ENCODE data around the gene OR6J1.
"Not testable (repeated sequence)": the region's sequence is repeated elsewhere in the genome, so short reads cannot be mapped to it uniquely, and the experiment has no call there.

OR6J1 gene

DNA sequence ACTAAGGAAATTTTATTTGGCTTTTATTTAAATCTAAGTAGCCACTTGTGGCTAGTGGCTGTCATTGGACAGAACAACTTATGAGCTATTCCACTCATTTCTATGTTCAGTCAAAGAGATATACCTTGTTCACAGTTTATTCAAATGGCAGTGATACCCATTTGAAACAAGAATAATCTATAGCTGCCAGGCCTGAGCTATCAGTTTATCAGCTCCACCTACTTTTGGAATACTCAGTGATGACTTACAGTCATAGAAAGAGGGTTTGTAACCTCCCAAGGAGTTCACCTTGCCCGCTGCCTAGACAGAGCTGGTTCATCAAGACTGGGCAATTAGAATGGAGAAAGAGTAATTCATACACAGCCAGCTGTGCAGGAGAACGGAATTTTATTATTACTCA is 50.6 kb downstream of the OR6J1 start:
- H3K9me3 ChIP-seq: no peaks in the 10 kb centered on the region
- in situ Hi-C loops (cut with MboI; ENCODE audit: low sequenced_read_pairs): no loop called here
- DNase-seq (ENCODE audit: low spot score in 2 of 2): no peak
- peaks cover 7% of the 10 kb centered on the region; the same call in 1 of the 2 replicates for H3K4me1 ChIP-seq
- peaks cover 27% of the 10 kb centered on the region for H3K27me3 ChIP-seq (ENCODE audit: low read depth)
- H3K4me3 ChIP-seq: no peak overlapping the region
- no peaks in the 10 kb centered on the region for H3K36me3 ChIP-seq (replicated peaks)

DNA sequence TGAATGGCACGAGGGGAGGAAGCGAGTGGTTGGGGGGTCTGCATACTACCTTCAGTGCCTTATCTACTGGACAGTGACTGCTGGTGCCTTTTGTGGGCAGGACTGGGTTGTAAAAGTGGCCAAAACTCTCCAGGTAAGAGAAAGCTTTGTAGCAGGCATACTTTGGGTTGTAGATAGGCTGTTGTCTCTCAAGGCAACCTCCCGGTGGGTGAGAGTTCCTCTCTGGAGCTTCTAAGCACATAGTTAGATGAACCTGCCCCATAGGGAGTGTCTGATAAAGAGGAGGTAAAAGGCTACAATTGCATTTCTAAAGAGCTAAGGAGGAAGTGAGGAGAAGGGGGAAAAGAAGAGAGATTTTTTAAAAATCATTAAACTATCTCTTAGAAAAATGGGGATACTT is 51.0 kb downstream of the OR6J1 start:
- Histone ChIP-seq H3K36me3 (replicated peaks) (no peaks in the 10 kb centered on the region), H3K4me1 (peaks cover 7% of the 10 kb centered on the region; the same call in 1 of the 2 replicates), H3K27me3 (ENCODE audit: low read depth) (peaks cover 27% of the 10 kb centered on the region), H3K9me3 (no peaks in the 10 kb centered on the region), H3K4me3 (no peak overlapping the region)
- DNase-seq (ENCODE audit: low spot score in 2 of 2): no peak
- in situ Hi-C loops (cut with MboI; ENCODE audit: low sequenced_read_pairs): no loop called here

DNA sequence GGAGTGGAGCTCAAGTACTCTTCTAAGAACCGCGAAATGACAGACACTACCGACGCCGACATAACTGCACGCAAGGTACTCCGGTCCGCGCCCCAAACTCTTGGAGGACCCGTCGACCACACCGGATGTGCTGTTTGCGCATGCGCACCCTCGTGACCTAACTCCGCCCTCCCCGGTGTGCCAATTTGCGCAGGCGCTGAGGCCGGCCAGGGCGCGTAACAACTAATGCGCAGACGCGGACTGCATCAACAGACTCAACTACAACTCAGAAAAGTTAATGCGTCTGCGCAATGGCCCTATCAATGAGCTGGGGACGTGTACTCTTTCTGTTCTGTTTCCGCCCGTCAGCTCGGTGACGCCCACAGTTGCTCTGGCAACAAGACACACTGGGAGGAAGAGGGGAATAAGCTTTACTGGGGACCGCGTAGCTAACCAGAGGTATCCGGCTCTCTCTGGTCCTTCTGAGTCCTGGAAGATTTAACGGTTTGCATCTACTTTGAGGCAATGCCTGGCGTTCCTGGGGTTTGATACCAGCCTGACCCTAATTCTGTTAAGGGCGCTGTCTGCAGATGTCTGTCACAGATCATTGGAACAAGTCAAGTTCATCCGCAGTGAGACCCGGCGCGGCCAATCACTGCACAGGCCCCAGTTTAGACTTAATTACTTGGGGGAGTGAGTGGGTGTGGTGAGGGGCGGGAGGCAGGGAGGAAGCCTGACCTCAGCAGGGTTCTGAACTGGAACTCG is 54.9 kb downstream of the OR6J1 start, which contains the start of gene DAD1:
Gene DAD1 (minus strand): TSS at position 129 of the 744 bp plus-strand sequence. CDS start 67 bp downstream, at position 62.
- in situ Hi-C loops (cut with MboI; ENCODE audit: low sequenced_read_pairs): no loop called here
- H3K4me1 ChIP-seq: peaks cover 15% of the 10 kb centered on the region
- peak within 1 kb of the TSS; percentile 79 for H3K4me3 ChIP-seq
- peak; percentile 97 to 99 for DNase-seq (ENCODE audit: low spot score in 2 of 2)
- no peaks in the 10 kb centered on the region for H3K9me3 ChIP-seq
- H3K36me3 ChIP-seq (replicated peaks): no peaks in the 10 kb centered on the region
- H3K27me3 ChIP-seq (ENCODE audit: low read depth): peaks cover 23% of the 10 kb centered on the region

- Histone ChIP-seq H3K36me3 (replicated peaks) (no peaks in the 10 kb centered on the region; the same call in 1 of the 2 replicates), H3K4me1 (peaks cover 15% of the 10 kb centered on the region), H3K9me3 (no peaks in the 10 kb centered on the region), H3K27me3 (ENCODE audit: low read depth) (peaks cover 17% of the 10 kb centered on the region), H3K4me3 (peak overlapping the region; percentile 79)
- in situ Hi-C loops (cut with MboI; ENCODE audit: low sequenced_read_pairs): no loop called here
- no peak for DNase-seq (ENCODE audit: low spot score in 2 of 2)
Observed at GRCh38 chr14:22588526-22589095, 55.5 kb downstream of the OR6J1 start.

- in situ Hi-C loops (cut with MboI; ENCODE audit: low sequenced_read_pairs): not testable (repeated sequence)
Observed at GRCh38 chr14:22587677-22588422, 56.3 kb downstream of the OR6J1 start.

DNA sequence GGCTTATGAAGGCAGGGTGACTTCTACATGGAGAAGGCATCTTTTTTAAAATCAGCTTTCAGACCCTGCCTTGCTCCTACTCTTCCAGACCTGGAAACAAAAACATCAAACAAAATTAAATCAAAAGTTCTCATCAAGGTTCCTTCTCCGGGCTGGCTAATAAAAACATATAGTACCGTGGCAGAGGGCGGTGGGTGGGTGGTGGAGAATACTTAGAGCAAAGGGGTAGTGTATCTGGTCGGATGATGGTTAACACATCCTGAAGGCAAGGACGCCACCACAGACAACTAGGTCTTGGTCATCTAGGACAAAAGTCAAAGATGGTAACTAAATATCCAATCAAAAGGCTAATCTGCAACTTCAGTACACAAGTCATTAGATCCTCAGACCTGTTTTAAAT is 56.9 kb downstream of the OR6J1 start:
- Histone ChIP-seq H3K4me1 (peaks cover 15% of the 10 kb centered on the region), H3K27me3 (ENCODE audit: low read depth) (peaks cover 4% of the 10 kb centered on the region), H3K36me3 (replicated peaks) (no peaks in the 10 kb centered on the region; the same call in 1 of the 2 replicates), H3K4me3 (no peak overlapping the region), H3K9me3 (no peaks in the 10 kb centered on the region)
- in situ Hi-C loops (cut with MboI; ENCODE audit: low sequenced_read_pairs): no loop called here
- no peak for DNase-seq (ENCODE audit: low spot score in 2 of 2)

More at GRCh38 chr14:22587677-22588422, 56.3 kb downstream of the OR6J1 start:
- not testable (repeated sequence) for H3K9me3 ChIP-seq; H3K27me3 ChIP-seq (ENCODE audit: low read depth); H3K36me3 ChIP-seq (replicated peaks); DNase-seq (ENCODE audit: low spot score in 2 of 2)
- peaks cover 15% of the 10 kb centered on the region for H3K4me1 ChIP-seq
- H3K4me3 ChIP-seq: peak overlapping the region; percentile 79

DNA sequence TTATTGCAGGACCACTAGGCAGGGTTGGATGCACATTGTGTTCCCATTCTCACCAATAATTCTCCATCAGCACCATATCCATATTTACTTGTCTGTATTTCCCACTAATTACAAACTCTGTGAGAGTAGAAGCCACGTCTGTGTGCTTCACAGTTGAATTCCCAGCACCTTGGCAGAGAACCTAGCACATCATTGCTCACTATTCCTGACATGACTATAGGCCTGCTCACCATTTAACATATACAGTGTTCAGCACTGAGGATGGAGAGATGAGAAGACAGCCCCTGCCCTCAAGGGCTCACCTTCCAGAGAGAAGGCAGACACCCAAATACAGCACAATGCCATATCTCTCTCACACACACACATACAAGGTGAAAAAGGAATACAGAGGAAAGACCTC is 60.2 kb downstream of the OR6J1 start:
- Histone ChIP-seq H3K27me3 (ENCODE audit: low read depth) (no peaks in the 10 kb centered on the region), H3K9me3 (no peaks in the 10 kb centered on the region), H3K36me3 (replicated peaks) (no peaks in the 10 kb centered on the region; the same call in 1 of the 2 replicates), H3K4me3 (no peak overlapping the region), H3K4me1 (peaks cover 21% of the 10 kb centered on the region)
- DNase-seq (ENCODE audit: low spot score in 2 of 2): no peak
- in situ Hi-C loops (cut with MboI; ENCODE audit: low sequenced_read_pairs): no loop called here

Measured in HAP-1 (cell line).